Measurements from ENCODE around the gene CMPK2.

Gene CMPK2

DNA sequence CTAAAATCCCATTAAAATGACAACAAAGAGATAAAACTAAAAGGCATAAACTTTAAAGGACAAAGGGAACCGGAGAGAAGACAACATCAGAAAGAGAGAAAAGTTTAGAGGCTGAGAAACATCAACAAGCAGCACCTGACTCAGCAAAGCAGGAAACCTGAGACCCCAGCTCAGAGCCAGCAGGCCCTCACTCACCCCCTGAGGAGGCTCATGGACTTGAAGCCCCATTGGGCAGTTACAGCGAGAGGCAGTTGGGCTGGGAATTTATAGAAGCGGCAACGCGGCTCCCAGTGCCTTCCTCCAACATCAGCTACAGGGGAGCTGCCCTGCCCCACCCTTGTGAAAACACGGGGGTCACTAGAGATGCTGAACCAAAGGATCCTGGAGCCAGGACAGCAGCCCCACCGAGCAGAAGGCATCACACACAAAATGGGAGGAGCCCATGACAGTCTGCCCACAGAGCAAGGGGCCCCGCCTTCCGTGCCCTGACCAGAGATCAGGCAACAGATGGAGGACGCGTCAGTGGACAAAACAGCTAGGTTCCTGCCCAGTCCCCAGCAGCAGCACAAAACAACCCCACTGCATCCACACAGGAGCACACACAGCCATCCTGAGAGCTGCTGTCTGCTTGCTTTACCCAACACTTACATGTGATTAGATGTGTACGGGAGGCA, 52.7 kb downstream of the CMPK2 start:
- H2AFZ ChIP-seq (ENCODE audit: low read length, unreplicated experiment) = no peak overlapping the region
- peaks cover 90% of the 10 kb centered on the region for H3K27me3 ChIP-seq (ENCODE audit: insufficient read depth, low read length)
- H3K4me1 ChIP-seq (ENCODE audit: control insufficient read depth, insufficient read depth, low read length, unreplicated experiment) = no peaks in the 10 kb centered on the region
- no peaks in the 10 kb centered on the region for H3K36me3 ChIP-seq (ENCODE audit: insufficient read depth, low read length)
- H3K79me2 ChIP-seq (ENCODE audit: control insufficient read depth, insufficient read depth, low read length, unreplicated experiment) = no peaks in the 10 kb centered on the region
- no peak overlapping the region for H3K27ac ChIP-seq (ENCODE audit: low read depth, low read length)
- H3K4me3 ChIP-seq (ENCODE audit: low read depth, low read length) = no peak overlapping the region

DNA sequence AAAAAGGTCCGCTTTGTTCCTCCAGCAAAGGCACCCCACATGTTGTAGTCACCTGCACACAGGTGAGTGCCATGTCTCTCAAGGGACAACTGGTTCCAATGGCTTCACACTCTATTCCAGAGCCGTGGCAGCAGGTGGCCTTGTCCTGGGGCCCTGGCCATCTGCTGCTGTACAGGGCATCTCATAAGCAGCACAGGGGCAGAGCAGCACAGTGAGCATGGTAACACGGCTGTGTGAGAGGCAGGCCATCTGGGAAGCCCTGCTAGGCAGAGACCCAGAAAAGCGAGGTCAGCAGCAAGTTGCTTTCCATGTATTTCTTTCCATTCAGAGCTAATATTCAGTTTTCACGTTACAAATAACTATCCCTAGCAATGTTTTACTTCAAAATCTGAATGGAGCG, 54.7 kb downstream of the CMPK2 start:
- Histone ChIP-seq H3K27ac (ENCODE audit: low read depth, low read length) (no peak overlapping the region), H3K27me3 (ENCODE audit: insufficient read depth, low read length) (peaks cover 90% of the 10 kb centered on the region), H2AFZ (ENCODE audit: low read length, unreplicated experiment) (no peak overlapping the region), H3K4me1 (ENCODE audit: control insufficient read depth, insufficient read depth, low read length, unreplicated experiment) (no peaks in the 10 kb centered on the region), H3K4me3 (ENCODE audit: low read depth, low read length) (no peak overlapping the region), H3K79me2 (ENCODE audit: control insufficient read depth, insufficient read depth, low read length, unreplicated experiment) (no peaks in the 10 kb centered on the region), H3K36me3 (ENCODE audit: insufficient read depth, low read length) (no peaks in the 10 kb centered on the region)

DNA sequence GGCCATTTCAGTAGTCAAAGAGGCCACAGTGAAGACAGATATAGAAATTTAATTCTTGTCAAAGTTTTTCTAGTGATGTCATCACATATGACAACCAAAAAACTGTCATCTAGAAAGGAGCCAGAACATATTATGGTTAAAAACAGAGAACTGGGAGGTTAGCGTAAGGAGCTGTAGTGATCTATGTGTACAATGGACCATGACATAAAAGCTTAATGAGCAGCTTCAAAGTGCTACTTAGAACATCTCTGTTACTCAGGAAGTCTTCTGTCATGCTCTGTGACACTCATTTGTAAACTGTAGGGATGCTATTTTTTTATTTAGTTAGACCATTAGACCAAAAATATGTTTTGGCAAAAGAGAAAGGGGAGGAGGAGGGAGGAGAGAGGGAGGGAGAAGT, 57.3 kb downstream of the CMPK2 start:
- no peak overlapping the region for H3K4me3 ChIP-seq (ENCODE audit: low read depth, low read length)
- H3K79me2 ChIP-seq (ENCODE audit: control insufficient read depth, insufficient read depth, low read length, unreplicated experiment) = no peaks in the 10 kb centered on the region
- no peaks in the 10 kb centered on the region for H3K4me1 ChIP-seq (ENCODE audit: control insufficient read depth, insufficient read depth, low read length, unreplicated experiment)
- H3K27ac ChIP-seq (ENCODE audit: low read depth, low read length) = no peak overlapping the region
- H3K36me3 ChIP-seq (ENCODE audit: insufficient read depth, low read length) = no peaks in the 10 kb centered on the region
- H3K27me3 ChIP-seq (ENCODE audit: insufficient read depth, low read length) = peaks cover 94% of the 10 kb centered on the region
- no peak overlapping the region for H2AFZ ChIP-seq (ENCODE audit: low read length, unreplicated experiment)

DNA sequence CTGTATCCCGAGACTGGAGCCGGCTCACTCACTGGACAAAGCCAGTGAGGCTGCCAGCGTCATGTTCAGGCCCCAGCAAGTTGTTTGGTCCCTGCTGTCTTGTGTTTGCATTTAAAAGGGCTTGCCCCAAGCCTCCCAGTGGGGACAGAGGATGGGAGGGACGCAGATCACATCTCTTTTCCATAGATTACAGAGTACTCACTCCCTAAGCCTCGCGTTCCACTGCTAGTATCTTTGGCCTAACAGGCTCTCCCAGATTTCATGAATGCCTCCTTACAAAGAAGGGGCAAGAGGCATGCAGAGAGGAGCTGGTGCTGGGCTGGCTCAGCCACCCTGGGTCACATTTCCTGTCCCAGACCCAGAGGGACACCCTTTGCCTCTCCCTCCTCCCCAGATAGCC, 59.1 kb downstream of the CMPK2 start:
- Histone ChIP-seq H3K27me3 (ENCODE audit: insufficient read depth, low read length) (peaks cover 98% of the 10 kb centered on the region), H3K36me3 (ENCODE audit: insufficient read depth, low read length) (no peaks in the 10 kb centered on the region), H3K27ac (ENCODE audit: low read depth, low read length) (no peak overlapping the region), H3K4me1 (ENCODE audit: control insufficient read depth, insufficient read depth, low read length, unreplicated experiment) (no peaks in the 10 kb centered on the region), H3K79me2 (ENCODE audit: control insufficient read depth, insufficient read depth, low read length, unreplicated experiment) (no peaks in the 10 kb centered on the region), H3K4me3 (ENCODE audit: low read depth, low read length) (no peak overlapping the region), H2AFZ (ENCODE audit: low read length, unreplicated experiment) (no peak overlapping the region)

DNA sequence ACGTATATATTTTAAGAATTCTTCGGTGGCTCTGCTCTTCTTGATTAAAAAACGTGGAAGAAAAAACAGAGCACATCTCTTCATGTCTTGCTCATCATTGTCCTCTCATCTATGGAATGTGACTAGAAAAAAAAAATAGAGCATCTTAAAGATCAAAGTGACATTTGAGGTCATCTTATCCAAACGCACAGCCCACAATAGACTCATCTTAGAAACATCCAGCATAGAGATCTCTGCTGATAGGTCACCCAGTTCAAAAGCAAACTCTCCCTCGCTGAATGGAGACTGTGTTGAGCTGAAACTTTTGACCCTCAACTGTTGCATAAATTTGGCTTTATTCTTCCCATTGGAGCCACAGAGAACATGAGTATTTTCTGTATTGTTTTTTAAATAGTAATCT, 65.2 kb downstream of the CMPK2 start:
- no peaks in the 10 kb centered on the region for H3K4me1 ChIP-seq (ENCODE audit: control insufficient read depth, insufficient read depth, low read length, unreplicated experiment)

More for the DNA sequence above, 65.2 kb downstream of the CMPK2 start:
- Histone ChIP-seq H2AFZ (ENCODE audit: low read length, unreplicated experiment) (no peak overlapping the region), H3K79me2 (ENCODE audit: control insufficient read depth, insufficient read depth, low read length, unreplicated experiment) (no peaks in the 10 kb centered on the region), H3K27ac (ENCODE audit: low read depth, low read length) (no peak overlapping the region), H3K36me3 (ENCODE audit: insufficient read depth, low read length) (no peaks in the 10 kb centered on the region), H3K27me3 (ENCODE audit: insufficient read depth, low read length) (peaks cover 61% of the 10 kb centered on the region), H3K4me3 (ENCODE audit: low read depth, low read length) (no peak overlapping the region)
